ENCODE results near the gene C5orf47. TPM values are rescaled to one million over a fixed set of nuclear protein-coding genes. Genes with fewer than 3 reads are reported as not detected.

Gene C5orf47
- polyA plus RNA-seq, 1 of the 3 experiments (the other 2 are of a cell fraction), result not detected

DNA sequence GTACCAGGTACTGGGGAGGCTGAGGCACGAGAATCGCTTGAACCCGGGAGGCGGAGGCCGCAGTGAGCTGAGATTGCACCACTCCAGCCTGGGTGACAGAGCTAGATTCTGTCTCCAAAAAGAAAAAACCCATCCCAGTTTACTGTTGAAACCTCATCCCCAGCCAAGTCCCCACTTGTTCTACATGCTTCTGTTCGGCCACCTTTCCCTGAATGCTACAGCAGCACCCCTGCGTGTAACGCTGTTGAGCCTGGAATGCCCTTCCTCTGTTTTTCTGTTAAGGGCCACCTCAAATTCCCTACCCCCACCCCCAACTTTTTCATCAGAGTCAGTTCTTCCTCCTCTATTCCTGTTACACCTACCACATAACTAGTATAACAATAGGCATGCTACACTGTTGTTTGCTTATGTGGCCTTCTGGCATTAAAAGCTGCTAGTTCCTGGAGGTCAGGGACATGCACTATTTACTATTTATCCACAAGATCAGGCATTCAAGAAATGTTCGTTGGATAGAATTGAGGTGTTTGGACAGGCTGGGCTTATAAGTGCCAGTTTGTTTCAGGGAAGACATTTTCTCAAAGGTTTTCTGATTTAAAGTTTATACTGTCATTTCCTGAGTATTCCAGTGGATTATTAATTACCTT is 47.1 kb upstream of the C5orf47 start:
- 84% methylated on average over 9 of the region's 9 CpGs for whole genome bisulfite sequencing (ENCODE audit: low lambda C conversion rate)
- no peaks in the 10 kb centered on the region for H3K9me2 ChIP-seq
- peaks cover 12 to 23% of the 10 kb centered on the region in 2 experiments for H3K36me3 ChIP-seq (replicated peaks in 1 of 2; ENCODE audit: control insufficient read depth in 1 of 2, insufficient read depth in 2 of 2, low read length in 1 of 2)
- H3F3A ChIP-seq (replicated peaks; ENCODE audit: insufficient read depth), result no peaks in the 10 kb centered on the region
- no peaks in the 10 kb centered on the region for H3K9me3 ChIP-seq
- H3K27me3 ChIP-seq (ENCODE audit: insufficient read depth), result no peaks in the 10 kb centered on the region
- H4K20me1 ChIP-seq (ENCODE audit: insufficient read depth), result no peaks in the 10 kb centered on the region
- DNase-seq, result no peak
- TF ChIP-seq, protein P1, sequence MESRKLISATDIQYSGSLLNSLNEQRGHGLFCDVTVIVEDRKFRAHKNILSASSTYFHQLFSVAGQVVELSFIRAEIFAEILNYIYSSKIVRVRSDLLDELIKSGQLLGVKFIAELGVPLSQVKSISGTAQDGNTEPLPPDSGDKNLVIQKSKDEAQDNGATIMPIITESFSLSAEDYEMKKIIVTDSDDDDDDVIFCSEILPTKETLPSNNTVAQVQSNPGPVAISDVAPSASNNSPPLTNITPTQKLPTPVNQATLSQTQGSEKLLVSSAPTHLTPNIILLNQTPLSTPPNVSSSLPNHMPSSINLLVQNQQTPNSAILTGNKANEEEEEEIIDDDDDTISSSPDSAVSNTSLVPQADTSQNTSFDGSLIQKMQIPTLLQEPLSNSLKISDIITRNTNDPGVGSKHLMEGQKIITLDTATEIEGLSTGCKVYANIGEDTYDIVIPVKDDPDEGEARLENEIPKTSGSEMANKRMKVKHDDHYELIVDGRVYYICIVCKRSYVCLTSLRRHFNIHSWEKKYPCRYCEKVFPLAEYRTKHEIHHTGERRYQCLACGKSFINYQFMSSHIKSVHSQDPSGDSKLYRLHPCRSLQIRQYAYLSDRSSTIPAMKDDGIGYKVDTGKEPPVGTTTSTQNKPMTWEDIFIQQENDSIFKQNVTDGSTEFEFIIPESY (IDR thresholded peaks at IDR 0.05; ENCODE audit: borderline replicate concordance, low read depth), result no peak
- TF ChIP-seq YY1 (IDR thresholded peaks at IDR 0.05; ENCODE audit: low read depth) (no peak), MEF2A (IDR thresholded peaks at IDR 0.05; ENCODE audit: borderline replicate concordance, low read depth) (no peak), NFIC (IDR thresholded peaks at IDR 0.05; ENCODE audit: borderline replicate concordance) (no peak), FOXJ3 (CRISPR knock-in tag; IDR thresholded peaks at IDR 0.05) (no peak), TAF1 (IDR thresholded peaks at IDR 0.05; ENCODE audit: borderline replicate concordance, low read depth, low read length) (no peak), SMC3 (IDR thresholded peaks at IDR 0.05; ENCODE audit: low read depth, low read length) (no peak)
- TF ChIP-seq, protein P2, sequence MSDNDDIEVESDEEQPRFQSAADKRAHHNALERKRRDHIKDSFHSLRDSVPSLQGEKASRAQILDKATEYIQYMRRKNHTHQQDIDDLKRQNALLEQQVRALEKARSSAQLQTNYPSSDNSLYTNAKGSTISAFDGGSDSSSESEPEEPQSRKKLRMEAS (IDR thresholded peaks at IDR 0.05; ENCODE audit: low read depth), result no peak
- H3K79me2 ChIP-seq (ENCODE audit: insufficient read depth), result peaks cover 8% of the 10 kb centered on the region
- no peak overlapping the region for H2AFZ ChIP-seq (ENCODE audit: low read depth)
- no peak overlapping the region for H3K4me2 ChIP-seq
- H3K27ac ChIP-seq (ENCODE audit: low read depth in 2 of 2, low read length in 1 of 2), result no peak overlapping the region
- no peaks in the 10 kb centered on the region for H3K4me1 ChIP-seq (ENCODE audit: control insufficient read depth in 1 of 2, insufficient read depth in 2 of 2, low read depth in 1 of 2, low read length in 1 of 2)
- CTCF ChIA-PET, result interaction anchor here (1.5 to 2.7 kb wide), 3 partner anchors 9 to 21 kb away, joined by 4 to 13 read pairs (median 9); no protein-coding TSS in a partner anchor
- H3K9ac ChIP-seq, result no peak overlapping the region
- POLR2A ChIA-PET, result no interaction called here
- H3K4me3 ChIP-seq (ENCODE audit: low read depth in 2 of 2, low read length in 1 of 2), result no peak overlapping the region

DNA sequence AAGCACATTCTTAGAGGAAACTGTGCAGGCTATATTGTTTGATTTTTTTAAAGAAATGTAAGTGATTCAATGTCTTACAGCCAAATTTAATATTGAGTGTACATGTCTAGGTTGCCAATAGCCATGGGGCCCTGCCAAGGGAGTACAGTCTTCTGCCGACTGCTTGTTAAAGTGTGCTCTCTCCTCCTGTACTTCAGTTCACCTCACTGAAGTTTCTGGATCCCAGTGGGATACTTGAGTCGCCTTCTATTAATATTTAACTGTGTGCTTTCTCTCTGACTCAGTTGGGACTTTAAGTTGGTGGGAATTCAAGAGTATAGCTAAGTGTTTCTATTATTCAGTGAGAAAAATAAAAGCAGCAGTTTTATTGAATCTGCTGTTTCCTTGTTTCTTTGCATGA is 44.5 kb upstream of the C5orf47 start:
- Histone ChIP-seq H3K27ac (ENCODE audit: low read depth in 2 of 2, low read length in 1 of 2) (no peak overlapping the region), H3K36me3 (replicated peaks in 1 of 2; ENCODE audit: control insufficient read depth in 1 of 2, insufficient read depth in 2 of 2, low read length in 1 of 2) (peaks cover 25 to 41% of the 10 kb centered on the region in 2 experiments), H3K9me3 (no peaks in the 10 kb centered on the region), H3K4me1 (ENCODE audit: control insufficient read depth in 1 of 2, insufficient read depth in 2 of 2, low read depth in 1 of 2, low read length in 1 of 2) (no peaks in the 10 kb centered on the region), H3K9ac (no peak overlapping the region), H3K9me2 (no peaks in the 10 kb centered on the region), H3K79me2 (ENCODE audit: insufficient read depth) (no peaks in the 10 kb centered on the region; the same call in none of the 2 replicates), H3K4me3 (ENCODE audit: low read depth in 2 of 2, low read length in 1 of 2) (no peak overlapping the region), H3K4me2 (no peak overlapping the region), H3K27me3 (ENCODE audit: insufficient read depth) (no peaks in the 10 kb centered on the region), H2AFZ (ENCODE audit: low read depth) (no peak overlapping the region), H4K20me1 (ENCODE audit: insufficient read depth) (no peaks in the 10 kb centered on the region), H3F3A (replicated peaks; ENCODE audit: insufficient read depth) (no peaks in the 10 kb centered on the region)
- no peak for DNase-seq
- WGBS (ENCODE audit: low lambda C conversion rate), result 85% methylated on average over 2 of the region's 2 CpGs
- no peak for TF ChIP-seq FOXJ3 (CRISPR knock-in tag; IDR thresholded peaks at IDR 0.05)
- TF ChIP-seq, protein P3, sequence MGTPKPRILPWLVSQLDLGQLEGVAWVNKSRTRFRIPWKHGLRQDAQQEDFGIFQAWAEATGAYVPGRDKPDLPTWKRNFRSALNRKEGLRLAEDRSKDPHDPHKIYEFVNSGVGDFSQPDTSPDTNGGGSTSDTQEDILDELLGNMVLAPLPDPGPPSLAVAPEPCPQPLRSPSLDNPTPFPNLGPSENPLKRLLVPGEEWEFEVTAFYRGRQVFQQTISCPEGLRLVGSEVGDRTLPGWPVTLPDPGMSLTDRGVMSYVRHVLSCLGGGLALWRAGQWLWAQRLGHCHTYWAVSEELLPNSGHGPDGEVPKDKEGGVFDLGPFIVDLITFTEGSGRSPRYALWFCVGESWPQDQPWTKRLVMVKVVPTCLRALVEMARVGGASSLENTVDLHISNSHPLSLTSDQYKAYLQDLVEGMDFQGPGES (IDR thresholded peaks at IDR 0.05; ENCODE audit: low read depth, low read length), result no peak
- no peak for TF ChIP-seq MXI1 (IDR thresholded peaks at IDR 0.05; ENCODE audit: low read depth, low read length)
- TF ChIP-seq TCF12 (IDR thresholded peaks at IDR 0.05), result no peak
- TF ChIP-seq RFX5 (IDR thresholded peaks at IDR 0.05; ENCODE audit: low read length), result no peak
- TF ChIP-seq FOXM1 (IDR thresholded peaks at IDR 0.05; ENCODE audit: low read depth), result no peak
- no peak for TF ChIP-seq YY1 (IDR thresholded peaks at IDR 0.05; ENCODE audit: low read depth)
- no peak for TF ChIP-seq JUND (IDR thresholded peaks at IDR 0.05)
- no peak for TF ChIP-seq RXRA (IDR thresholded peaks at IDR 0.05; ENCODE audit: borderline replicate concordance, low read depth)
- no peak for TF ChIP-seq SIN3A (IDR thresholded peaks at IDR 0.05; ENCODE audit: borderline replicate concordance, low read depth, low read length)
- TF ChIP-seq, protein P4, sequence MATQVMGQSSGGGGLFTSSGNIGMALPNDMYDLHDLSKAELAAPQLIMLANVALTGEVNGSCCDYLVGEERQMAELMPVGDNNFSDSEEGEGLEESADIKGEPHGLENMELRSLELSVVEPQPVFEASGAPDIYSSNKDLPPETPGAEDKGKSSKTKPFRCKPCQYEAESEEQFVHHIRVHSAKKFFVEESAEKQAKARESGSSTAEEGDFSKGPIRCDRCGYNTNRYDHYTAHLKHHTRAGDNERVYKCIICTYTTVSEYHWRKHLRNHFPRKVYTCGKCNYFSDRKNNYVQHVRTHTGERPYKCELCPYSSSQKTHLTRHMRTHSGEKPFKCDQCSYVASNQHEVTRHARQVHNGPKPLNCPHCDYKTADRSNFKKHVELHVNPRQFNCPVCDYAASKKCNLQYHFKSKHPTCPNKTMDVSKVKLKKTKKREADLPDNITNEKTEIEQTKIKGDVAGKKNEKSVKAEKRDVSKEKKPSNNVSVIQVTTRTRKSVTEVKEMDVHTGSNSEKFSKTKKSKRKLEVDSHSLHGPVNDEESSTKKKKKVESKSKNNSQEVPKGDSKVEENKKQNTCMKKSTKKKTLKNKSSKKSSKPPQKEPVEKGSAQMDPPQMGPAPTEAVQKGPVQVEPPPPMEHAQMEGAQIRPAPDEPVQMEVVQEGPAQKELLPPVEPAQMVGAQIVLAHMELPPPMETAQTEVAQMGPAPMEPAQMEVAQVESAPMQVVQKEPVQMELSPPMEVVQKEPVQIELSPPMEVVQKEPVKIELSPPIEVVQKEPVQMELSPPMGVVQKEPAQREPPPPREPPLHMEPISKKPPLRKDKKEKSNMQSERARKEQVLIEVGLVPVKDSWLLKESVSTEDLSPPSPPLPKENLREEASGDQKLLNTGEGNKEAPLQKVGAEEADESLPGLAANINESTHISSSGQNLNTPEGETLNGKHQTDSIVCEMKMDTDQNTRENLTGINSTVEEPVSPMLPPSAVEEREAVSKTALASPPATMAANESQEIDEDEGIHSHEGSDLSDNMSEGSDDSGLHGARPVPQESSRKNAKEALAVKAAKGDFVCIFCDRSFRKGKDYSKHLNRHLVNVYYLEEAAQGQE (IDR thresholded peaks at IDR 0.05; ENCODE audit: low read depth, low read length), result no peak
- ChIA-PET POLR2A (interaction anchor here (2.0 kb wide), 1 partner anchor 19 kb away, joined by 5 read pairs; no protein-coding TSS in a partner anchor), CTCF (interaction anchor here (0.9 to 2.4 kb wide), 3 partner anchors 10 to 51 kb away, joined by 3 to 9 read pairs (median 3); no protein-coding TSS in a partner anchor)
